GM18498 (cell line): ENCODE results near the gene DZANK1.
"Not testable (repeated sequence)": the region's sequence is repeated elsewhere in the genome, so short reads cannot be mapped to it uniquely, and the experiment has no call there.

ENCODE experiments used
- ATAC-seq: cut with Tn5 transposase; IDR thresholded peaks from one replicate; pipeline ENCODE4 v1.9.1; 2021; ENCODE audit warnings: mild to moderate bottlenecking, moderate library complexity; ENCODE audit not compliant: unreplicated experiment

DZANK1 gene

GRCh38 chr20:18380908-18381529 lies 85.8 kb downstream of the DZANK1 start:
- ATAC-seq: no peak

- no peak for ATAC-seq
Observed at GRCh38 chr20:18377896-18378481, 88.8 kb downstream of the DZANK1 start.

- not testable (repeated sequence) for ATAC-seq
Observed at GRCh38 chr20:18375551-18375950, 91.3 kb downstream of the DZANK1 start.

GRCh38 chr20:18372296-18372695 lies 94.5 kb downstream of the DZANK1 start:
- ATAC-seq: no peak

- ATAC-seq: no peak
Observed at GRCh38 chr20:18364768-18365167, 102.1 kb downstream of the DZANK1 start.

- no peak for ATAC-seq
Observed at GRCh38 chr20:18363708-18364107, 103.1 kb downstream of the DZANK1 start.

GRCh38 chr20:18362916-18363315 lies 103.9 kb downstream of the DZANK1 start:
- ATAC-seq: no peak

GRCh38 chr20:18361678-18362077 lies 105.2 kb downstream of the DZANK1 start:
- no peak for ATAC-seq

- no peak for ATAC-seq
Observed at GRCh38 chr20:18360635-18361034, 106.2 kb downstream of the DZANK1 start.

GRCh38 chr20:18359854-18360253 lies 107.0 kb downstream of the DZANK1 start:
- no peak for ATAC-seq

- not testable (repeated sequence) for ATAC-seq
Observed at GRCh38 chr20:18349749-18350148, 117.1 kb downstream of the DZANK1 start.
